OCI-LY3 (cell line): ENCODE data around the gene CYP11A1.

Experiments used
- CTCF ChIP-seq: fragments of 200-600, 300-600 bp; sonication (generic); IDR thresholded peaks from 2 replicates; pipeline ENCODE4 v1.5.1; 2014; ENCODE audit warnings: antibody characterized with exemption, low read length, low read depth
- EZH2phosphoT487 ChIP-seq: fragments of 200-600 bp; shearing (Covaris generic); IDR thresholded peaks from 2 replicates; pipeline ENCODE4 v1.6.1; 2018; ENCODE audit warnings: antibody characterized with exemption, mixed run types, low read depth

DNA sequence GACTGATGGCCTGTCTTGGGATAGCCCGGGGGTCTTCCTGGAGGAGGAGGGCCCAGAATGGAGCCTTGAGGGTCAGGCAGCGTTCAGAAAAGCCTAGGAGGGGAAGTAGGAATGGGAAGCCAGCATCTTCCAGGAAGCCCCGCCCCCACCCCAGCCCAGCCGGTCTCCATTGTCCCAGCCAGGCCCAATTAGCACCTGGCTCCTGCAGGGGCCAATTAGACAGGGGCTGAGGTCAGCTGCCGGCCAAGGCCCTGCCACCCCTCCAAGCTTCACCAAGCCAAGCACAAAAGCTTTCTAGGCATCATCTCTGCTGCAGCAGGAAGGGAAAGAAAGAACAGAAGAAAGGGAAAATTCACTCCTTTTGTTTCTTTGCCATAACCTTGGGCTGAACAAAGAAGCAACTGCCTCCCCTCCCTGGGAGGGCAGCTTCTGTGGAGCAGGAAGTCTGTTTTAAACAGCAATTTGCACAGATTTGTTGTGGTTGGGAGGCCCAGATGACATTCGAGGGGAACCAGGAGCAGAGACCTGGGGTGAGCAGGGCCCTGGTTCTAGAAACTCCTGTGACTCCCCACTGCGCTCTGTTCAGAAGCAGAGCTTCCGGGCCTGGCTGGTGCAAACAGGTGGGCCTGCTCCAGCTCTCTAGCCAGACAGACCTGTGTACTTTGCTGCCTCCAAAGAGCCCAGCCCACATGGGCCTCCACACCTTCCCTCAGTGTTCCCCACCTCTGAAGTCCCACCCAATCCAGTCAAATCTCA lies 47.7 kb downstream of the CYP11A1 start:
- TF ChIP-seq CTCF (no peak), EZH2phosphoT487 (no peak)
